IMR-90 (cell line): ENCODE results near the gene CALCOCO1. TPM values are rescaled to one million over a fixed set of nuclear protein-coding genes. Genes with fewer than 3 reads are reported as not detected.

ENCODE experiments used
- ATAC-seq: fragments of 200-7000 bp; cut with Tn5 transposase; 2 replicates; pipeline ENCODE4 v1.9.1; 2020; ENCODE audit warnings: low read depth, mild to moderate bottlenecking, moderate library complexity
- BruUV-seq: library from RNA; stranded (reverse); fragments of 400-500 nt; replicated peaks from 2 replicates; lab custom pipeline; 2021; lab: Mats Ljungman, UMichigan
- CTCF ChIA-PET: fragments of 300-600 bp; formaldehyde crosslinking; extraction: SDS; loops from one replicate; lab custom pipeline; 2021; ENCODE audit warnings: antibody characterized with exemption; lab: Yijun Ruan, JAX
- POLR2A ChIA-PET: fragments of 300-600 bp; sonication (Branson Sonifier 250); formaldehyde crosslinking; loops from one replicate; lab custom pipeline; 2022; ENCODE audit warnings: antibody characterized with exemption; ENCODE audit not compliant: unreplicated experiment; lab: Charles Lee
- DNase-seq: peaks from one replicate; pipeline ENCODE4 v3.0.0; 2013
- H2AFZ ChIP-seq: replicated peaks from 2 replicates; pipeline ENCODE3; 2013; ENCODE audit warnings: low read length, mild to moderate bottlenecking; ENCODE audit not compliant: poor library complexity
- H2AK5ac ChIP-seq: 2 replicates; pipeline ENCODE4 v1.6.1; 2013; ENCODE audit warnings: low read depth, low read length, inconsistent platforms
- H2AK9ac ChIP-seq: replicated peaks from 2 replicates; pipeline ENCODE3; 2013; ENCODE audit warnings: mild to moderate bottlenecking, low read depth, low read length, moderate library complexity; ENCODE audit not compliant: poor library complexity
- H2BK120ac ChIP-seq: 2 replicates; pipeline ENCODE4 v1.6.1; 2013; ENCODE audit warnings: low read depth, low read length, inconsistent platforms
- H2BK15ac ChIP-seq: 3 replicates; pipeline ENCODE4 v1.6.1; 2013; ENCODE audit warnings: low read depth, low read length, inconsistent platforms
- H2BK20ac ChIP-seq: 2 replicates; pipeline ENCODE4 v1.6.1; 2013; ENCODE audit warnings: low read depth, mild to moderate bottlenecking, inconsistent platforms, low read length, moderate library complexity
- H2BK5ac ChIP-seq: 2 replicates; pipeline ENCODE4 v1.6.1; 2013; ENCODE audit warnings: mild to moderate bottlenecking, low read depth, low read length, inconsistent platforms; ENCODE audit not compliant: poor library complexity, severe bottlenecking
- H3K14ac ChIP-seq: replicated peaks from 2 replicates; pipeline ENCODE4 v1.6.1; 2013; ENCODE audit warnings: low read depth, low read length, inconsistent platforms
- H3K18ac ChIP-seq: 2 replicates; pipeline ENCODE4 v1.6.1; 2013; ENCODE audit warnings: low read depth, low read length, control low read depth
- H3K23ac ChIP-seq: 2 replicates; pipeline ENCODE4 v1.6.1; 2013; ENCODE audit warnings: low read depth, low read length, inconsistent platforms
- H3K27ac ChIP-seq: 2 replicates; pipeline ENCODE4 v1.5.1; 2013; ENCODE audit warnings: mild to moderate bottlenecking, control low read depth, low read length; ENCODE audit not compliant: insufficient read depth
- H3K27me3 ChIP-seq: 2 replicates; pipeline ENCODE4 v1.6.1; 2013; ENCODE audit warnings: low read length; ENCODE audit not compliant: control insufficient read depth, insufficient read depth
- H3K36me3 ChIP-seq: 2 replicates; pipeline ENCODE4 v1.6.1; 2013; ENCODE audit warnings: low read length, mixed read lengths; ENCODE audit not compliant: control insufficient read depth, insufficient read depth
- H3K4ac ChIP-seq: 2 replicates; pipeline ENCODE4 v1.6.1; 2013; ENCODE audit warnings: low read depth, low read length, inconsistent platforms
- H3K4me1 ChIP-seq: 2 replicates; pipeline ENCODE4 v1.6.1; 2013; ENCODE audit warnings: low read length, mixed read lengths; ENCODE audit not compliant: control insufficient read depth, insufficient read depth
- H3K4me2 ChIP-seq: 2 replicates; pipeline ENCODE4 v1.6.1; 2013; ENCODE audit warnings: low read depth, mild to moderate bottlenecking, control low read depth, low read length, moderate library complexity
- H3K4me3 ChIP-seq: 2 replicates; pipeline ENCODE4 v1.5.1; 2013; ENCODE audit warnings: low read depth, mild to moderate bottlenecking, control low read depth, low read length, moderate library complexity; ENCODE audit not compliant: insufficient read depth
- H3K56ac ChIP-seq: 2 replicates; pipeline ENCODE4 v1.6.1; 2013; ENCODE audit warnings: low read length, inconsistent platforms; ENCODE audit not compliant: insufficient read depth; ENCODE audit errors: extremely low read depth
- H3K79me1 ChIP-seq, 2 experiments: 2 replicates each; pipeline ENCODE4 v1.6.1; 2013; ENCODE audit warnings: low read length in 2 of 2, inconsistent platforms in 1 of 2, low read depth in 1 of 2
- H3K9ac ChIP-seq: 2 replicates; pipeline ENCODE4 v1.6.1; 2013; ENCODE audit warnings: low read depth, low read length, control low read depth
- H3K9me1 ChIP-seq: 2 replicates; pipeline ENCODE4 v1.6.1; 2013; ENCODE audit warnings: low read length, inconsistent platforms; ENCODE audit not compliant: insufficient read depth
- H3K9me3 ChIP-seq: 2 replicates; pipeline ENCODE4 v1.6.1; 2013; ENCODE audit warnings: low read length; ENCODE audit not compliant: control insufficient read depth, insufficient read depth
- H4K20me1 ChIP-seq: 2 replicates; pipeline ENCODE4 v1.6.1; 2013; ENCODE audit warnings: low read length, inconsistent platforms; ENCODE audit not compliant: insufficient read depth
- H4K5ac ChIP-seq: 2 replicates; pipeline ENCODE4 v1.6.1; 2013; ENCODE audit warnings: mild to moderate bottlenecking, low read depth, low read length, control low read depth
- H4K8ac ChIP-seq, 2 experiments: 2 replicates each; pipeline ENCODE4 v1.6.1; 2013; ENCODE audit warnings: low read depth in 2 of 2, low read length in 2 of 2, control low read depth in 1 of 2, inconsistent platforms in 1 of 2
- H4K91ac ChIP-seq: 2 replicates; pipeline ENCODE4 v1.6.1; 2013; ENCODE audit warnings: low read depth, low read length, inconsistent platforms; ENCODE audit not compliant: insufficient read depth
- BHLHE40 ChIP-seq: fragments of 150-350 bp; IDR thresholded peaks from 2 replicates; pipeline ENCODE4 v1.6.1; 2016; ENCODE audit warnings: mild to moderate bottlenecking, low read depth, low read length
- CEBPB ChIP-seq: IDR thresholded peaks from 2 replicates; pipeline ENCODE4 v1.6.1; 2012; ENCODE audit warnings: low read depth, low read length, improper control_type of control experiment
- CHD1 ChIP-seq: IDR thresholded peaks from 2 replicates; pipeline ENCODE4 v1.6.1; 2012; ENCODE audit warnings: low read depth, low read length, improper control_type of control experiment
- CTCF ChIP-seq: conservative IDR thresholded peaks from 2 replicates; pipeline ENCODE4 v1.5.1; 2012; ENCODE audit warnings: mild to moderate bottlenecking, low read depth, low read length, improper control_type of control experiment
- FOS ChIP-seq: fragments of 150-350 bp; IDR thresholded peaks from 2 replicates; pipeline ENCODE4 v1.6.1; 2016; ENCODE audit warnings: low read depth, low read length
- MAZ ChIP-seq: IDR thresholded peaks from 2 replicates; pipeline ENCODE4 v1.6.1; 2012; ENCODE audit warnings: low read depth, mild to moderate bottlenecking, low read length, improper control_type of control experiment, moderate library complexity, borderline replicate concordance
- RCOR1 ChIP-seq: IDR thresholded peaks from 2 replicates; pipeline ENCODE4 v1.6.1; 2012; ENCODE audit warnings: mild to moderate bottlenecking, low read length, improper control_type of control experiment; ENCODE audit not compliant: insufficient replicate concordance
- RFX5 ChIP-seq: IDR thresholded peaks from 2 replicates; pipeline ENCODE4 v1.8.0; 2012; ENCODE audit warnings: low read depth, mild to moderate bottlenecking, low read length, moderate library complexity
- WGBS, 2 experiments: methylation state at CpG; one replicate each; pipeline versions ENCODE4 v1.1.5 to v1.1.7; 2013; ENCODE audit warnings: missing lambda C conversion rate in 2 of 2; ENCODE audit not compliant: insufficient read length in 1 of 2; ENCODE audit errors: extremely low coverage in 2 of 2; 5-methylcytosine and 5-hydroxymethylcytosine counted together
- dilution Hi-C: fragments of 300-500 bp; cut with HindIII; formaldehyde crosslinking; loops from one replicate; pipeline ENCODE4 v1.14.3; 2018; ENCODE audit warnings: low sequenced_read_pairs; ENCODE audit not compliant: unreplicated experiment
- in situ Hi-C: fragments of 300-500 bp; cut with MboI; formaldehyde crosslinking; loops from 3 replicates; pipeline ENCODE4 v1.14.3; 2019; ENCODE audit warnings: low sequenced_read_pairs, inconsistent platforms, mixed read lengths
- intact Hi-C: fragments of 100-400 bp; cut with micrococcal nuclease; formaldehyde crosslinking; loops from 2 replicates; pipeline ENCODE4 v1.10.0; 2022
- polyA plus RNA-seq, 3 experiments: library from polyadenylated mRNA; depleted of rRNA; stranded (reverse); fragments of >200 nt; gene quantifications; 2 replicates each; pipeline ENCODE4 v1.2.3, GENCODE V29; 2012; ENCODE audit warnings: low replicate concordance in 1 of 3
- total RNA-seq: library from RNA; depleted of rRNA; stranded (reverse); fragments of >200 nt; gene quantifications from 2 replicates; pipeline ENCODE4 v1.2.3, GENCODE V29; 2012

The CALCOCO1 gene
- total and polyA plus RNA-seq, 2 of the 4 experiments (the other 2 are of a cell fraction), result 156 to 169 TPM

- no peak for ATAC-seq
- dilution Hi-C loops, result no loop called here
- no TSS peak for BruUV-seq
Measured at GRCh38 chr12:53694756-53695151, 32.5 kb downstream of the CALCOCO1 start.

More at GRCh38 chr12:53694756-53695151, 32.5 kb downstream of the CALCOCO1 start:
- no peaks in the 10 kb centered on the region; the same call in 1 of the 2 replicates for H3K9me3 ChIP-seq
- H3K4me2 ChIP-seq, result no peak overlapping the region; the same call in 1 of the 2 replicates
- H3K14ac ChIP-seq, result no peak overlapping the region
- H2BK15ac ChIP-seq, result no peak overlapping the region
- peaks cover 2% of the 10 kb centered on the region; the same call in 1 of the 2 replicates for H3K4me1 ChIP-seq
- WGBS, 2 experiments, result no CpG with 5 or more reads among the region's 16 CpGs
- H3K18ac ChIP-seq, result no peak overlapping the region
- no peak overlapping the region for H2AK9ac ChIP-seq
- ChIA-PET POLR2A (no interaction called here), CTCF (interaction anchor here (1.3 kb wide), 1 partner anchor 52 kb away, joined by 6 read pairs; no protein-coding TSS in a partner anchor)
- no peak overlapping the region for H4K91ac ChIP-seq
- in situ Hi-C loops (no loop called here), intact Hi-C loops (no loop called here)
- no peaks in the 10 kb centered on the region for H3K79me1 ChIP-seq
- no peak for DNase-seq
- H2BK120ac ChIP-seq, result no peak overlapping the region
- no peak overlapping the region for H3K56ac ChIP-seq
- no peak overlapping the region for H4K5ac ChIP-seq
- H4K20me1 ChIP-seq, result no peaks in the 10 kb centered on the region
- no peak overlapping the region for H3K4ac ChIP-seq
- H3K23ac ChIP-seq, result no peak overlapping the region
- H2AFZ ChIP-seq, result peak overlapping the region; percentile 53
- H2BK5ac ChIP-seq, result no peak overlapping the region
- no peak overlapping the region for H3K4me3 ChIP-seq
- no peaks in the 10 kb centered on the region for H3K36me3 ChIP-seq
- H3K27me3 ChIP-seq, result peaks cover 51% of the 10 kb centered on the region
- no peak overlapping the region for H2BK20ac ChIP-seq
- no peak overlapping the region for H4K8ac ChIP-seq
- H3K9ac ChIP-seq, result no peak overlapping the region
- no peaks in the 10 kb centered on the region for H3K9me1 ChIP-seq
- no peak for TF ChIP-seq RFX5
- TF ChIP-seq BHLHE40, result no peak
- TF ChIP-seq MAZ, result no peak
- TF ChIP-seq CHD1, result no peak
- TF ChIP-seq CEBPB, result no peak
- no peak for TF ChIP-seq CTCF
- TF ChIP-seq FOS, result no peak
- TF ChIP-seq RCOR1, result no peak
- H2AK5ac ChIP-seq, result no peak overlapping the region
- H3K27ac ChIP-seq, result no peak overlapping the region
